HEK293 (cell line): ENCODE results near the gene PIP4K2A.
A peak's percentile ranks its signal among the peaks of the same experiment; 100 is the strongest.

Experiments used
- GLI4 ChIP-seq: fragments of 450-650 bp; formaldehyde crosslinking; IDR thresholded peaks from 2 replicates; pipeline ENCODE4 v1.5.1; 2016; ENCODE audit warnings: missing biosample characterization, missing genetic modification characterization
- KLF10 ChIP-seq: fragments of 450-650 bp; IDR thresholded peaks from 2 replicates; pipeline ENCODE4 v1.5.1; 2018; ENCODE audit warnings: missing biosample characterization, mild to moderate bottlenecking, missing genetic modification characterization
- MYNN ChIP-seq: fragments of 450-650 bp; formaldehyde crosslinking; IDR thresholded peaks from 2 replicates; pipeline ENCODE4 v1.5.1; 2016; ENCODE audit warnings: missing biosample characterization, missing genetic modification characterization, borderline replicate concordance
- OSR2 ChIP-seq: fragments of 450-650 bp; formaldehyde crosslinking; IDR thresholded peaks from 2 replicates; pipeline ENCODE4 v1.5.1; 2016; ENCODE audit warnings: missing biosample characterization, missing genetic modification characterization
- SCRT1 ChIP-seq: fragments of 450-650 bp; formaldehyde crosslinking; IDR thresholded peaks from 2 replicates; pipeline ENCODE4 v1.5.1; 2016; ENCODE audit warnings: missing biosample characterization, missing genetic modification characterization, borderline replicate concordance
- TCF7L2 ChIP-seq: IDR thresholded peaks from 2 replicates; pipeline ENCODE4 v1.6.1; 2011; ENCODE audit warnings: low read depth, mild to moderate bottlenecking, inconsistent platforms, low read length, moderate library complexity, borderline replicate concordance
- ZBTB21 ChIP-seq: fragments of 450-650 bp; formaldehyde crosslinking; IDR thresholded peaks from 2 replicates; pipeline ENCODE4 v1.5.1; 2017; ENCODE audit warnings: missing biosample characterization, missing genetic modification characterization
- ZBTB48 ChIP-seq: fragments of 450-650 bp; formaldehyde crosslinking; IDR thresholded peaks from 2 replicates; pipeline ENCODE4 v1.5.1; 2016; ENCODE audit warnings: missing biosample characterization, missing genetic modification characterization
- ZBTB8A ChIP-seq: fragments of 450-650 bp; formaldehyde crosslinking; IDR thresholded peaks from 2 replicates; pipeline ENCODE4 v1.5.1; 2016; ENCODE audit warnings: missing biosample characterization, missing genetic modification characterization
- ZNF133 ChIP-seq: fragments of 450-650 bp; formaldehyde crosslinking; IDR thresholded peaks from 2 replicates; pipeline ENCODE4 v1.5.1; 2016; ENCODE audit warnings: missing biosample characterization, missing genetic modification characterization
- ZNF138 ChIP-seq: fragments of 450-650 bp; formaldehyde crosslinking; IDR thresholded peaks from 2 replicates; pipeline ENCODE4 v1.5.1; 2016; ENCODE audit warnings: missing biosample characterization, missing genetic modification characterization, borderline replicate concordance
- ZNF184 ChIP-seq: fragments of 450-650 bp; IDR thresholded peaks from 2 replicates; pipeline ENCODE4 v1.5.1; 2018; ENCODE audit warnings: missing biosample characterization, mild to moderate bottlenecking, missing genetic modification characterization
- ZNF19 ChIP-seq: fragments of 450-650 bp; formaldehyde crosslinking; IDR thresholded peaks from 2 replicates; pipeline ENCODE4; 2016; ENCODE audit warnings: missing biosample characterization, missing genetic modification characterization, low read depth
- ZNF2 ChIP-seq: fragments of 450-650 bp; formaldehyde crosslinking; IDR thresholded peaks from 2 replicates; pipeline ENCODE4 v1.5.1; 2016; ENCODE audit warnings: missing biosample characterization, missing genetic modification characterization
- ZNF211 ChIP-seq: fragments of 450-650 bp; formaldehyde crosslinking; IDR thresholded peaks from 2 replicates; pipeline ENCODE4 v1.5.1; 2016; ENCODE audit warnings: low read depth, missing biosample characterization, missing genetic modification characterization
- ZNF239 ChIP-seq: fragments of 450-650 bp; formaldehyde crosslinking; IDR thresholded peaks from 2 replicates; pipeline ENCODE4 v1.5.1; 2016; ENCODE audit warnings: missing biosample characterization, missing genetic modification characterization
- ZNF24 ChIP-seq: fragments of 450-650 bp; formaldehyde crosslinking; IDR thresholded peaks from 2 replicates; pipeline ENCODE4 v1.5.1; 2016; ENCODE audit warnings: missing biosample characterization, missing genetic modification characterization
- ZNF302 ChIP-seq: fragments of 450-650 bp; formaldehyde crosslinking; IDR thresholded peaks from 2 replicates; pipeline ENCODE4 v1.5.1; 2016; ENCODE audit warnings: missing biosample characterization, missing genetic modification characterization, low read depth
- ZNF394 ChIP-seq: fragments of 450-650 bp; formaldehyde crosslinking; IDR thresholded peaks from 2 replicates; pipeline ENCODE4 v1.5.1; 2016; ENCODE audit warnings: missing biosample characterization, missing genetic modification characterization, mild to moderate bottlenecking, moderate library complexity, borderline replicate concordance
- ZNF48 ChIP-seq: fragments of 450-650 bp; formaldehyde crosslinking; IDR thresholded peaks from 2 replicates; pipeline ENCODE4 v1.5.1; 2016; ENCODE audit warnings: missing biosample characterization, missing genetic modification characterization
- ZNF549 ChIP-seq: fragments of 450-650 bp; IDR thresholded peaks from 2 replicates; pipeline ENCODE4 v1.5.1; 2018; ENCODE audit warnings: missing biosample characterization, missing genetic modification characterization, mild to moderate bottlenecking, inconsistent platforms, moderate library complexity
- ZNF629 ChIP-seq: fragments of 450-650 bp; formaldehyde crosslinking; IDR thresholded peaks from 2 replicates; pipeline ENCODE4 v1.5.1; 2017; ENCODE audit warnings: missing biosample characterization, missing genetic modification characterization
- ZNF664 ChIP-seq: fragments of 450-650 bp; formaldehyde crosslinking; IDR thresholded peaks from 2 replicates; pipeline ENCODE4 v1.5.1; 2016; ENCODE audit warnings: missing biosample characterization, missing genetic modification characterization
- ZNF670 ChIP-seq: fragments of 450-650 bp; formaldehyde crosslinking; IDR thresholded peaks from 2 replicates; pipeline ENCODE4 v1.5.1; 2016; ENCODE audit warnings: missing biosample characterization, missing genetic modification characterization, low read depth
- ZNF677 ChIP-seq: fragments of 450-650 bp; IDR thresholded peaks from 2 replicates; pipeline ENCODE4 v1.5.0; 2018; ENCODE audit warnings: missing biosample characterization, mild to moderate bottlenecking, missing genetic modification characterization, moderate library complexity
- ZNF785 ChIP-seq: fragments of 450-650 bp; formaldehyde crosslinking; IDR thresholded peaks from 2 replicates; pipeline ENCODE4 v1.5.1; 2016; ENCODE audit warnings: missing biosample characterization, missing genetic modification characterization
- ZNF792 ChIP-seq: fragments of 450-650 bp; formaldehyde crosslinking; IDR thresholded peaks from 2 replicates; pipeline ENCODE4 v1.5.1; 2016; ENCODE audit warnings: missing biosample characterization, missing genetic modification characterization
- TF ChIP-seq, protein P1 (sequence below): fragments of 450-650 bp; formaldehyde crosslinking; IDR thresholded peaks from 2 replicates; pipeline ENCODE4 v1.5.1; 2016; ENCODE audit warnings: missing biosample characterization, missing genetic modification characterization
- TF ChIP-seq, protein P2 (sequence below): fragments of 450-650 bp; formaldehyde crosslinking; IDR thresholded peaks from 2 replicates; pipeline ENCODE4 v1.5.1; 2017; ENCODE audit warnings: missing biosample characterization, missing genetic modification characterization
- TF ChIP-seq, protein P3 (sequence below): fragments of 450-650 bp; formaldehyde crosslinking; IDR thresholded peaks from 2 replicates; pipeline ENCODE4 v1.5.1; 2016; ENCODE audit warnings: missing biosample characterization, missing genetic modification characterization, low read depth
- TF ChIP-seq, protein P4 (sequence below): fragments of 450-650 bp; formaldehyde crosslinking; IDR thresholded peaks from 2 replicates; pipeline ENCODE4 v1.5.1; 2017; ENCODE audit warnings: missing biosample characterization, mild to moderate bottlenecking, missing genetic modification characterization, moderate library complexity
- TF ChIP-seq, protein P5 (sequence below): fragments of 450-650 bp; formaldehyde crosslinking; IDR thresholded peaks from 2 replicates; pipeline ENCODE4 v1.5.1; 2016; ENCODE audit warnings: missing biosample characterization, missing genetic modification characterization

PIP4K2A gene

DNA sequence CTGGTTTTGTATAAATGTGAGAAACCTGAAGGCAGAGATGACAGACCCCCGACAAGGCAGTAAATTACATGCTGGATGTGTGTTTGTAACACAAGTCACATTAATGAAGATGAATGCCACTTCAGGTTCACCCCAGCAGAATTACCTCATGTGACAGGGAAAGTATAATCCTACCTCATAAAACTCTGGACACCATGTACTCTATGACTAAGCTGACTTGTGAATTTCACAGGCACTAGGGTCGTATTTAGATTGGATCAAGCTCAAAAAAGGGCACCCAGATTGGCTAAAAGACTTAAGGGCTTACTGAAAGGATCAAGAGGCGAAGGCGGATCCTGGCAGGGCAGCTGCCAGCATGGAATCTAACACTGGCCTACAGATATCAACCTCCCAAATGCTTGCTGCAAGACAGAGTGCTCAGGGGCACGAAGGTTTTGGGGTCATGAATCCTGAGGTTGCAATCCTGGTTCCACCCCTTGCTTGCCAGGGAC is 161.4 kb downstream of the PIP4K2A start (continued):
- TF ChIP-seq, protein P1, sequence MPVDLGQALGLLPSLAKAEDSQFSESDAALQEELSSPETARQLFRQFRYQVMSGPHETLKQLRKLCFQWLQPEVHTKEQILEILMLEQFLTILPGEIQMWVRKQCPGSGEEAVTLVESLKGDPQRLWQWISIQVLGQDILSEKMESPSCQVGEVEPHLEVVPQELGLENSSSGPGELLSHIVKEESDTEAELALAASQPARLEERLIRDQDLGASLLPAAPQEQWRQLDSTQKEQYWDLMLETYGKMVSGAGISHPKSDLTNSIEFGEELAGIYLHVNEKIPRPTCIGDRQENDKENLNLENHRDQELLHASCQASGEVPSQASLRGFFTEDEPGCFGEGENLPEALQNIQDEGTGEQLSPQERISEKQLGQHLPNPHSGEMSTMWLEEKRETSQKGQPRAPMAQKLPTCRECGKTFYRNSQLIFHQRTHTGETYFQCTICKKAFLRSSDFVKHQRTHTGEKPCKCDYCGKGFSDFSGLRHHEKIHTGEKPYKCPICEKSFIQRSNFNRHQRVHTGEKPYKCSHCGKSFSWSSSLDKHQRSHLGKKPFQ (tag by site-specific recombination) = peak; percentile 94
- no peak for TF ChIP-seq ZNF48 (tag by site-specific recombination)
- peak; percentile 92 for TF ChIP-seq ZBTB48 (tag by site-specific recombination)
- 0 out of 2 replicates have a peak, but pooled peaks have one; percentile 42 for TF ChIP-seq ZNF239 (tag by site-specific recombination)
- TF ChIP-seq, protein P2, sequence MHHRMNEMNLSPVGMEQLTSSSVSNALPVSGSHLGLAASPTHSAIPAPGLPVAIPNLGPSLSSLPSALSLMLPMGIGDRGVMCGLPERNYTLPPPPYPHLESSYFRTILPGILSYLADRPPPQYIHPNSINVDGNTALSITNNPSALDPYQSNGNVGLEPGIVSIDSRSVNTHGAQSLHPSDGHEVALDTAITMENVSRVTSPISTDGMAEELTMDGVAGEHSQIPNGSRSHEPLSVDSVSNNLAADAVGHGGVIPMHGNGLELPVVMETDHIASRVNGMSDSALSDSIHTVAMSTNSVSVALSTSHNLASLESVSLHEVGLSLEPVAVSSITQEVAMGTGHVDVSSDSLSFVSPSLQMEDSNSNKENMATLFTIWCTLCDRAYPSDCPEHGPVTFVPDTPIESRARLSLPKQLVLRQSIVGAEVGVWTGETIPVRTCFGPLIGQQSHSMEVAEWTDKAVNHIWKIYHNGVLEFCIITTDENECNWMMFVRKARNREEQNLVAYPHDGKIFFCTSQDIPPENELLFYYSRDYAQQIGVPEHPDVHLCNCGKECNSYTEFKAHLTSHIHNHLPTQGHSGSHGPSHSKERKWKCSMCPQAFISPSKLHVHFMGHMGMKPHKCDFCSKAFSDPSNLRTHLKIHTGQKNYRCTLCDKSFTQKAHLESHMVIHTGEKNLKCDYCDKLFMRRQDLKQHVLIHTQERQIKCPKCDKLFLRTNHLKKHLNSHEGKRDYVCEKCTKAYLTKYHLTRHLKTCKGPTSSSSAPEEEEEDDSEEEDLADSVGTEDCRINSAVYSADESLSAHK (tag by site-specific recombination) = peak; percentile 98
- TF ChIP-seq MYNN (tag by site-specific recombination) = peak; percentile 51; the same call in 1 of the 2 replicates
- peak; percentile 92 for TF ChIP-seq ZNF2 (tag by site-specific recombination)
- peak; percentile 92 for TF ChIP-seq OSR2 (tag by site-specific recombination)
- peak; percentile 73 for TF ChIP-seq SCRT1
- TF ChIP-seq ZNF138 = no peak
- no peak for TF ChIP-seq ZNF211
- TF ChIP-seq ZNF302 (tag by site-specific recombination) = peak; percentile 64; the same call in 1 of the 2 replicates
- TF ChIP-seq, protein P3, sequence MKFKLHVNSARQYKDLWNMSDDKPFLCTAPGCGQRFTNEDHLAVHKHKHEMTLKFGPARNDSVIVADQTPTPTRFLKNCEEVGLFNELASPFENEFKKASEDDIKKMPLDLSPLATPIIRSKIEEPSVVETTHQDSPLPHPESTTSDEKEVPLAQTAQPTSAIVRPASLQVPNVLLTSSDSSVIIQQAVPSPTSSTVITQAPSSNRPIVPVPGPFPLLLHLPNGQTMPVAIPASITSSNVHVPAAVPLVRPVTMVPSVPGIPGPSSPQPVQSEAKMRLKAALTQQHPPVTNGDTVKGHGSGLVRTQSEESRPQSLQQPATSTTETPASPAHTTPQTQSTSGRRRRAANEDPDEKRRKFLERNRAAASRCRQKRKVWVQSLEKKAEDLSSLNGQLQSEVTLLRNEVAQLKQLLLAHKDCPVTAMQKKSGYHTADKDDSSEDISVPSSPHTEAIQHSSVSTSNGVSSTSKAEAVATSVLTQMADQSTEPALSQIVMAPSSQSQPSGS (tag by site-specific recombination) = peak; percentile 95
- peak; percentile 96 for TF ChIP-seq KLF10 (tag by site-specific recombination)
- TF ChIP-seq ZNF24 = peak; percentile 99
- TF ChIP-seq ZNF184 = peak; percentile 55; the same call in 1 of the 2 replicates
- TF ChIP-seq TCF7L2 = peak; percentile 81
- no peak for TF ChIP-seq ZNF549
- TF ChIP-seq, protein P4, sequence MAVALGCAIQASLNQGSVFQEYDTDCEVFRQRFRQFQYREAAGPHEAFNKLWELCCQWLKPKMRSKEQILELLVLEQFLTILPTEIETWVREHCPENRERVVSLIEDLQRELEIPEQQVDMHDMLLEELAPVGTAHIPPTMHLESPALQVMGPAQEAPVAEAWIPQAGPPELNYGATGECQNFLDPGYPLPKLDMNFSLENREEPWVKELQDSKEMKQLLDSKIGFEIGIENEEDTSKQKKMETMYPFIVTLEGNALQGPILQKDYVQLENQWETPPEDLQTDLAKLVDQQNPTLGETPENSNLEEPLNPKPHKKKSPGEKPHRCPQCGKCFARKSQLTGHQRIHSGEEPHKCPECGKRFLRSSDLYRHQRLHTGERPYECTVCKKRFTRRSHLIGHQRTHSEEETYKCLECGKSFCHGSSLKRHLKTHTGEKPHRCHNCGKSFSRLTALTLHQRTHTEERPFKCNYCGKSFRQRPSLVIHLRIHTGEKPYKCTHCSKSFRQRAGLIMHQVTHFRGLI (tag by site-specific recombination) = peak; percentile 81
- peak; percentile 100 for TF ChIP-seq ZNF664 (tag by site-specific recombination)
- TF ChIP-seq, protein P5, sequence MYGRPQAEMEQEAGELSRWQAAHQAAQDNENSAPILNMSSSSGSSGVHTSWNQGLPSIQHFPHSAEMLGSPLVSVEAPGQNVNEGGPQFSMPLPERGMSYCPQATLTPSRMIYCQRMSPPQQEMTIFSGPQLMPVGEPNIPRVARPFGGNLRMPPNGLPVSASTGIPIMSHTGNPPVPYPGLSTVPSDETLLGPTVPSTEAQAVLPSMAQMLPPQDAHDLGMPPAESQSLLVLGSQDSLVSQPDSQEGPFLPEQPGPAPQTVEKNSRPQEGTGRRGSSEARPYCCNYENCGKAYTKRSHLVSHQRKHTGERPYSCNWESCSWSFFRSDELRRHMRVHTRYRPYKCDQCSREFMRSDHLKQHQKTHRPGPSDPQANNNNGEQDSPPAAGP (tag by site-specific recombination) = peak; percentile 99
- TF ChIP-seq ZNF19 (tag by site-specific recombination) = no peak
- TF ChIP-seq ZNF792 (tag by site-specific recombination) = no peak
- TF ChIP-seq ZNF677 = no peak
- TF ChIP-seq ZNF133 (tag by site-specific recombination) = no peak
- peak; percentile 83 for TF ChIP-seq ZNF394 (tag by site-specific recombination)
- TF ChIP-seq GLI4 (tag by site-specific recombination) = no peak; the same call in 1 of the 2 replicates
- TF ChIP-seq ZNF629 = peak; percentile 98
- TF ChIP-seq ZBTB8A = peak; percentile 99
- TF ChIP-seq ZBTB21 (tag by site-specific recombination) = peak; percentile 94
- no peak for TF ChIP-seq ZNF785 (tag by site-specific recombination)
- no peak for TF ChIP-seq ZNF670 (tag by site-specific recombination)
